Stomach smooth muscle (tissue), 2 donors: ENCODE data around the gene NACA.

Experiments
- H3K27ac ChIP-seq: one replicate; pipeline ENCODE4 v1.7.0; 2013; ENCODE audit warnings: mild to moderate bottlenecking, low read length, inconsistent platforms
- H3K27me3 ChIP-seq, 2 donors: one replicate each; pipeline ENCODE4 v1.7.0; 2013; ENCODE audit warnings: low read length in 2 of 2; ENCODE audit not compliant: insufficient read depth in 2 of 2, control insufficient read depth in 1 of 2
- H3K36me3 ChIP-seq, 2 donors: one replicate each; pipeline ENCODE4 v1.7.0; 2013; ENCODE audit warnings: low read length in 2 of 2; ENCODE audit not compliant: control insufficient read depth in 2 of 2, insufficient read depth in 2 of 2
- H3K4me1 ChIP-seq: one replicate; pipeline ENCODE4 v1.7.0; 2013; ENCODE audit warnings: low read length; ENCODE audit not compliant: control insufficient read depth, insufficient read depth
- H3K4me3 ChIP-seq, 2 donors: one replicate each; pipeline ENCODE4 v1.7.0; 2013; ENCODE audit warnings: low read length in 2 of 2
- H3K9ac ChIP-seq, 2 donors: one replicate each; pipeline ENCODE4 v1.7.0; 2013; ENCODE audit warnings: low read length in 2 of 2, mild to moderate bottlenecking in 1 of 2
- H3K9me3 ChIP-seq, 2 donors: one replicate each; pipeline ENCODE4 v1.7.0; 2013; ENCODE audit warnings: low read length in 2 of 2; ENCODE audit not compliant: control insufficient read depth in 2 of 2
- donor health status: healthy.
- donor health status: Pancreatic carcinoma.

NACA gene

GRCh38 chr12:56724701-56724971 is 463 bp downstream of the NACA start:
- no peaks in the 10 kb centered on the region for H3K27me3 ChIP-seq
- no peaks in the 10 kb centered on the region for H3K9me3 ChIP-seq
- H3K4me1 ChIP-seq = peaks cover 37% of the 10 kb centered on the region
- H3K36me3 ChIP-seq = peaks cover 13% of the 10 kb centered on the region in 2 donors
- H3K9ac ChIP-seq = peak overlapping the region; percentile 99
- peak overlapping the region; percentile 89 for H3K27ac ChIP-seq
- peak overlapping the region; percentile 90 to 100 for H3K4me3 ChIP-seq

- Histone ChIP-seq H3K4me1 (peaks cover 42% of the 10 kb centered on the region), H3K9me3 (no peaks in the 10 kb centered on the region), H3K27me3 (no peaks in the 10 kb centered on the region), H3K4me3 (peak overlapping the region; percentile 90 to 100), H3K9ac (peak overlapping the region; percentile 99), H3K36me3 (peaks cover 14 to 15% of the 10 kb centered on the region in 2 donors), H3K27ac (peak overlapping the region; percentile 89)
Observed at GRCh38 chr12:56723889-56724700, 1.0 kb downstream of the NACA start.

- peak overlapping the region in 1 of 2 donors; percentile 99 for H3K9ac ChIP-seq
Observed at GRCh38 chr12:56723352-56723751, 1.7 kb downstream of the NACA start.

GRCh38 chr12:56722832-56723231 is 2.3 kb downstream of the NACA start:
- Histone ChIP-seq H3K36me3 (peaks cover 18 to 20% of the 10 kb centered on the region in 2 donors), H3K9ac (peak overlapping the region in 1 of 2 donors; percentile 99), H3K27ac (no peak overlapping the region), H3K4me1 (peaks cover 47% of the 10 kb centered on the region), H3K27me3 (no peaks in the 10 kb centered on the region), H3K9me3 (no peaks in the 10 kb centered on the region), H3K4me3 (peak overlapping the region in 1 of 2 donors; percentile 21)

More at GRCh38 chr12:56723352-56723751, 1.7 kb downstream of the NACA start:
- peaks cover 18 to 20% of the 10 kb centered on the region in 2 donors for H3K36me3 ChIP-seq
- H3K9me3 ChIP-seq = no peaks in the 10 kb centered on the region
- H3K27ac ChIP-seq = no peak overlapping the region
- no peaks in the 10 kb centered on the region for H3K27me3 ChIP-seq
- peaks cover 45% of the 10 kb centered on the region for H3K4me1 ChIP-seq
- peak overlapping the region; percentile 90 to 100 for H3K4me3 ChIP-seq

- Histone ChIP-seq H3K4me1 (peaks cover 49% of the 10 kb centered on the region), H3K9ac (peak overlapping the region in 1 of 2 donors; percentile 2), H3K27me3 (no peaks in the 10 kb centered on the region), H3K9me3 (no peaks in the 10 kb centered on the region), H3K27ac (no peak overlapping the region), H3K4me3 (peak overlapping the region in 1 of 2 donors; percentile 17), H3K36me3 (peaks cover 18 to 20% of the 10 kb centered on the region in 2 donors)
Observed at GRCh38 chr12:56721721-56722120, 3.4 kb downstream of the NACA start.

GRCh38 chr12:56721216-56721615 is 3.9 kb downstream of the NACA start:
- peaks cover 52% of the 10 kb centered on the region for H3K4me1 ChIP-seq
- H3K36me3 ChIP-seq = peaks cover 18 to 20% of the 10 kb centered on the region in 2 donors
- peak overlapping the region; percentile 15 to 17 for H3K4me3 ChIP-seq

GRCh38 chr12:56720731-56721151 is 4.4 kb downstream of the NACA start:
- Histone ChIP-seq H3K4me1 (peaks cover 52% of the 10 kb centered on the region), H3K9ac (peak overlapping the region in 1 of 2 donors; percentile 2), H3K36me3 (peaks cover 21% of the 10 kb centered on the region in 2 donors), H3K27ac (no peak overlapping the region), H3K27me3 (no peaks in the 10 kb centered on the region), H3K4me3 (peak overlapping the region; percentile 9 to 15), H3K9me3 (no peaks in the 10 kb centered on the region)

More at GRCh38 chr12:56721216-56721615, 3.9 kb downstream of the NACA start:
- Histone ChIP-seq H3K9me3 (no peaks in the 10 kb centered on the region), H3K27me3 (no peaks in the 10 kb centered on the region), H3K9ac (peak overlapping the region in 1 of 2 donors; percentile 2), H3K27ac (no peak overlapping the region)

- no peaks in the 10 kb centered on the region for H3K27me3 ChIP-seq
- H3K27ac ChIP-seq = no peak overlapping the region
- no peak overlapping the region for H3K4me3 ChIP-seq
- H3K9me3 ChIP-seq = no peaks in the 10 kb centered on the region
- peaks cover 52% of the 10 kb centered on the region for H3K4me1 ChIP-seq
- H3K36me3 ChIP-seq = peaks cover 26 to 32% of the 10 kb centered on the region in 2 donors
- H3K9ac ChIP-seq = no peak overlapping the region
Observed at GRCh38 chr12:56719056-56719455, 6.0 kb downstream of the NACA start.

GRCh38 chr12:56718636-56719035 is 6.5 kb downstream of the NACA start:
- Histone ChIP-seq H3K27me3 (no peaks in the 10 kb centered on the region), H3K36me3 (peaks cover 30 to 36% of the 10 kb centered on the region in 2 donors), H3K4me3 (no peak overlapping the region), H3K27ac (no peak overlapping the region), H3K9me3 (no peaks in the 10 kb centered on the region), H3K4me1 (peaks cover 48% of the 10 kb centered on the region), H3K9ac (no peak overlapping the region)

- Histone ChIP-seq H3K4me1 (peaks cover 48% of the 10 kb centered on the region), H3K27ac (no peak overlapping the region), H3K9ac (no peak overlapping the region), H3K9me3 (no peaks in the 10 kb centered on the region), H3K4me3 (no peak overlapping the region), H3K27me3 (no peaks in the 10 kb centered on the region), H3K36me3 (peaks cover 35 to 41% of the 10 kb centered on the region in 2 donors)
Observed at GRCh38 chr12:56718149-56718548, 7.0 kb downstream of the NACA start.
